ENCODE results near the gene PTPN18.
A peak's percentile ranks its signal among the peaks of the same experiment; 100 is the strongest.

The PTPN18 gene

GRCh38 chr2:130375291-130376266 is 19.7 kb downstream of the PTPN18 start:
- no peaks in the 10 kb centered on the region for H3K27me3 Mint-ChIP-seq
- DNase-seq: no peak
- peaks cover 86% of the 10 kb centered on the region for H3K4me1 Mint-ChIP-seq
- no peaks in the 10 kb centered on the region for H3K9me3 Mint-ChIP-seq
- CTCF ChIA-PET: no interaction called here
- H3K36me3 Mint-ChIP-seq: peaks cover 56% of the 10 kb centered on the region
- no peak overlapping the region for H3K4me3 Mint-ChIP-seq
- H3K27ac Mint-ChIP-seq: no peak overlapping the region

DNA sequence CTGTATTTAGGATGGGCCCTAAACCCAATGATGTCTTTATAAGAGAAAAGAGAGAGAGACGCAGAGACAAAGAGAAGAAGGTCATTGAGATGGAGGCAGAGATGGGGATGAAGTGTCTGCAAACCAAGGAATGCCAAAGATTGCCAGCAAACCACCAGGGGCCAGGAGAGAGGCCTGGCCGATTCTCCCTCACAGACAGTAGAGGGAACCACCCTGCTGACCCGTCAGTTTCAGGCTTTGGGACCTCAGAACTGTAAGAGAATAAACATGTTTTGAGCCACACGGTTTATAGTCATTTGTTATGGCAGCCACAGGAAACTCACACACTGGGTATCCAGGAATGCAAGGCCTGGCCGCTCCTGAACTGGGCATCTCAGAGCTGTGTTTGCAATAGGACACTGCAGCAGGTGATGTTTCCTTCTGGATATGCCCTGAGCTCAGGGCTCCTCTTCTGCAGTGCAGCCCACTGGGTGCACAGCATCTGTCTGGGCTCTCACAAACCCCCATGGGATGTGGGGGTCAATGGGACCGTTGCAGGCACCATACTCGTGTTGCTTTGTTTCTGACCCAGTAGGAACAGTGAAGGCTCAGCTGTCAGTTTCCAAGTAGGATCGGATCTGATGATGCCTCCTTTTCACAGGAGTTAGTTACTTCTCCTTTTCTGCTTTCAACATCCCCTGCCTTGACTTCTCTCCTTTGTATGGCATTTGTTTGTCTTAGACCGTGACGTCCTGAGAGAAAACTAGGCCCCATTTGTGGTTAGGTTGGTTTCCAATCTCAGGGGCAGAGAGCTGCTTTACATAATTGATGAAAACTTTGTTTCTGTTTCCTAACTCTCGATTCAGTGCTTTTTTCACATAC is 20.8 kb downstream of the PTPN18 start:
- peaks cover 80% of the 10 kb centered on the region for H3K4me1 Mint-ChIP-seq
- CTCF ChIA-PET: interaction anchor here (1.1 to 1.2 kb wide), 2 partner anchors 8 to 41 kb away, joined by 3 to 5 read pairs; no protein-coding TSS in a partner anchor
- DNase-seq: no peak
- H3K4me3 Mint-ChIP-seq: no peak overlapping the region
- H3K36me3 Mint-ChIP-seq: peaks cover 55% of the 10 kb centered on the region
- H3K9me3 Mint-ChIP-seq: no peaks in the 10 kb centered on the region
- H3K27me3 Mint-ChIP-seq: no peaks in the 10 kb centered on the region
- peak overlapping the region; percentile 17 for H3K27ac Mint-ChIP-seq

- Mint-ChIP-seq H3K27me3 (no peaks in the 10 kb centered on the region), H3K4me3 (no peak overlapping the region), H3K4me1 (peaks cover 76% of the 10 kb centered on the region), H3K9me3 (no peaks in the 10 kb centered on the region), H3K36me3 (peaks cover 57% of the 10 kb centered on the region), H3K27ac (peak overlapping the region; percentile 20)
- DNase-seq: no peak
- CTCF ChIA-PET: interaction anchor here (1.1 to 1.2 kb wide), 2 partner anchors 9 to 42 kb away, joined by 3 to 5 read pairs; no protein-coding TSS in a partner anchor
These were observed 21.6 kb downstream of the PTPN18 start for GRCh38 chr2:130377491-130377890.

- no peak overlapping the region for H3K27ac Mint-ChIP-seq
- CTCF ChIA-PET: no interaction called here
- no peaks in the 10 kb centered on the region for H3K9me3 Mint-ChIP-seq
- peaks cover 69% of the 10 kb centered on the region for H3K4me1 Mint-ChIP-seq
- no peak overlapping the region for H3K4me3 Mint-ChIP-seq
- peaks cover 57% of the 10 kb centered on the region for H3K36me3 Mint-ChIP-seq
- H3K27me3 Mint-ChIP-seq: no peaks in the 10 kb centered on the region
- DNase-seq: no peak
These were observed 22.5 kb downstream of the PTPN18 start for GRCh38 chr2:130378206-130378897.

DNA sequence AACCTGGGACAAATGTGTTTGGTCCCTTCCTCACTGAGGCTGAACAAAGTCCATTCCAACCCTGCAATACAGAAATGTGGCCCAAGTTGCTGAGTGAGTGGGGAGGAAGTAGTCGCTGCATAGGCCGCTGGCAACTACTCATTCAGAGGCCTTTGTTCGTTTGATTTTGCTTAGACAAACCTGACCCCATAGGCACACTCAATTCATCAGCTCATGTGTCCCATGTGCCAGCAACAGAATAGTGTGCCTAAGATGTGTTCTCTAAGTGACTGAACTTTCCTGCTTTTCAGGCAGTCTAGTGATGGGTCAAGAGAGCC is 23.0 kb downstream of the PTPN18 start:
- no peak for DNase-seq
- Mint-ChIP-seq H3K27me3 (no peaks in the 10 kb centered on the region), H3K4me1 (peaks cover 64% of the 10 kb centered on the region), H3K4me3 (no peak overlapping the region), H3K36me3 (peaks cover 52% of the 10 kb centered on the region), H3K27ac (no peak overlapping the region), H3K9me3 (no peaks in the 10 kb centered on the region)
- CTCF ChIA-PET: no interaction called here

DNA sequence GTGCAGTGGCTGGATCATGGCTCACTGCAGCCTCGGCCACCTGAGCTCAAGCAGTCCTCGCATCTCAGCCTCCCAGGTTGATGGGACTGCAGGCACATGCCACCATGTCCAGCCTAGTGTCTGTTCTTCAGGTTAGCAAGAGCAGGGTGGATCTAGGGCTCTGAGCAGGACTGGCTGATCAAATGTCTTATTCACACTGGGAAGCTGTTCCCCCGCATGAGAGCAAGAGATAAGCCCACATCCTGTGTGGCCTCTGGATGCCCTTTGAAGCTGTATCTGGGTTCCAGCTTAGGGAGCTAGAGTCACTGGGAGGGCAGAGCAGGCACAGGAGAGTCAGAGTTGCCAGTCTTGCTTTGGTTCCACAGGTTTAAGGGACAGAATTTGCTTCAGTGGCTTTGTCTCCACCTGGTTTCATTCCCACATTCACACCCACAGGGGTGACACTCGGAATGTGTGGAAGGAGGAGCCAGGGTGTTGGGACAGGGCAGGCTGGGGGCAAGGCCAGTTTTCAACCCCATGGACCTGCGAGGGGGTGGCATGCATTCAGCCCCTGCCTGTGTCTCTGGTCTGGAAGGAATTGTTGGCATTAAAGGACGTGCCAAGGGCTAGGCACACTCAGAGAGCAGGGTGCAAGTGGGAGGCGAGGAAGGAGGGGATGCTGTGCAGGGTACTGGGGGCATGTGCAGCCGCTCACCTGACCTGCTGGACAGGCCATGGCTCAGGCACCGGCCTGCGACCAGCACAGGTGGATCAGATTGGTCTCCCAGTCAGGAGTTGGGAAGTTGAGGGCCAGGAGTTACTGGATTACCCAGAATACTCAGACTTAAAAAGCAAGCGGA is 24.5 kb downstream of the PTPN18 start:
- Mint-ChIP-seq H3K36me3 (peaks cover 41% of the 10 kb centered on the region), H3K27ac (peak overlapping the region; percentile 49), H3K4me3 (no peak overlapping the region), H3K4me1 (peaks cover 49% of the 10 kb centered on the region), H3K27me3 (no peaks in the 10 kb centered on the region), H3K9me3 (no peaks in the 10 kb centered on the region)
- peak; percentile 45 for DNase-seq
- CTCF ChIA-PET: interaction anchor here (1.0 to 2.0 kb wide), 2 partner anchors 7 to 10 kb away, joined by 4 read pairs; no protein-coding TSS in a partner anchor

GRCh38 chr2:130381145-130381544 is 25.3 kb downstream of the PTPN18 start:
- no peaks in the 10 kb centered on the region for H3K9me3 Mint-ChIP-seq
- peaks cover 33% of the 10 kb centered on the region for H3K36me3 Mint-ChIP-seq
- H3K4me3 Mint-ChIP-seq: no peak overlapping the region
- DNase-seq: no peak
- no peaks in the 10 kb centered on the region for H3K27me3 Mint-ChIP-seq
- CTCF ChIA-PET: interaction anchor here (0.5 to 2.0 kb wide), 4 partner anchors 8 to 216 kb away, joined by 3 to 4 read pairs (median 4); no protein-coding TSS in a partner anchor
- H3K27ac Mint-ChIP-seq: no peak overlapping the region
- H3K4me1 Mint-ChIP-seq: peaks cover 42% of the 10 kb centered on the region

- H3K27ac Mint-ChIP-seq: peak overlapping the region; percentile 60
- H3K4me3 Mint-ChIP-seq: no peak overlapping the region
These were observed 25.8 kb downstream of the PTPN18 start for GRCh38 chr2:130381619-130382018.

DNA sequence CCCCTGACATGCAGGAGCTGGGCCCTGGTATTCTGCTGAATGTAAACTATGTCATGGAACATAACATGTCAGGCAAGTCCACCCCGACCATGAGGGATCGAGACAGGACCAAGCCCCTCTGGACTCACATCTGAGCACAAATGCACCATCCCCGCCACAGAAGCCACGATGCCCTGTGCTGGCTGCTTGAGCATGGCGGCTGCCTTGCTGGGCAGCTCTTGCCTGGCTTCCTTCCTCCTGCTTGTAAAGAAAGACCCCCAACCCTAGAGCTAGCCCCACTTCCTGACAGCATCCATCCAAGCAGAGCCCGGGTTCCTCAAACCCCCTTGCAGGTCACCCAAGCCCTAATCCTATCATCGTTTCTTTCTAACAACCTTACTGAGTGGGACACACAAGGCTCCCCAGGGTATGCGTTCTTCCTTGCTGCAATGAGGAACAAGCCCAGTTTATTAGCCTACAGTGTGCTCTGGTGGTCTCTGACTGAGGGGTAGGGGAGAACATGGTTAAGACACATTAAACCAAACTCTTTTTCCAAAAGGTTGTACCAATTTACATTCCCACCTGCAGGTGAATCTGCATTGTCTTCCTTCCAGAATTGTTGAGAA is 26.6 kb downstream of the PTPN18 start:
- Mint-ChIP-seq H3K27ac (no peak overlapping the region), H3K4me1 (peaks cover 32% of the 10 kb centered on the region), H3K27me3 (no peaks in the 10 kb centered on the region), H3K36me3 (peaks cover 31% of the 10 kb centered on the region), H3K4me3 (no peak overlapping the region), H3K9me3 (no peaks in the 10 kb centered on the region)
- CTCF ChIA-PET: no interaction called here
- no peak for DNase-seq

More at GRCh38 chr2:130381619-130382018, 25.8 kb downstream of the PTPN18 start:
- CTCF ChIA-PET: interaction anchor here (0.5 to 1.0 kb wide), 3 partner anchors 9 to 217 kb away, joined by 3 to 4 read pairs (median 4); no protein-coding TSS in a partner anchor
- no peak for DNase-seq
- Mint-ChIP-seq H3K36me3 (peaks cover 31% of the 10 kb centered on the region), H3K4me1 (peaks cover 38% of the 10 kb centered on the region), H3K9me3 (no peaks in the 10 kb centered on the region), H3K27me3 (no peaks in the 10 kb centered on the region)

DNA sequence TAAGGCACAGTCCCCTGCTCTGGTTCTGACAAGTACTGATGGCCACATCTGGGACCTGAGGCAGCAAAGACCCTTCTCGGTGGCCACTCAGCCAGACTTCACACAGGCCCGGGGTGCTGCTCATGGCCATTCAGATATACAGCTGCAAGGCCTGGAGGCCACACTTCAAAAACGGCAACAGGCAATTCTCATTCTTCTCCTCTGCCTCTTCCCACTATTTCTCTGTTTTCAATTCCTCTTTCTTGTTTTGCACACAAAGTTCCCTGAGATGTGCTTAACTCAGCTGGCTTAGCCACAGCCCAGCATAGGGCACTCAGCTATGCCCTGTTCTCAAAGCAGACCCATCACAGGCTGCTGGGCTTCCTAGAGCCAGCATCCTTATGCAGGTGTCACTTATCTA is 29.9 kb downstream of the PTPN18 start:
- Mint-ChIP-seq H3K4me3 (no peak overlapping the region), H3K27me3 (no peaks in the 10 kb centered on the region), H3K9me3 (no peaks in the 10 kb centered on the region), H3K36me3 (peaks cover 16% of the 10 kb centered on the region), H3K27ac (no peak overlapping the region), H3K4me1 (peaks cover 8% of the 10 kb centered on the region)
- DNase-seq: no peak
- CTCF ChIA-PET: no interaction called here

DNA sequence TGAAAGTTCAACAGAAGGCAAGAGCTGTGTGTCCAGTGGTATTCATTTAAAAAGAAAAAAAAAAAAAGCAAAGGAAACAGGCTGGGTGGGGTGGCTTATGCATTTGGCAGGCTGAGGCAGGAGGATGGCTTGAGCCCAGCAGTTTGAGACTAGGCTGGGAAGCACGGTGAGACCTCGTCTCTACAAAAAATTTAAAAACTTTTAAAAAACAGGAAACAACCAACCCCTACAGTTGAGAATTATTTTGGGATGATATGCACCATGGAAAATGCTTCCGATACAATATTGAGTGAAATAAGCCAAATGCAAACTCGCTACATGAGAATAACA is 31.2 kb downstream of the PTPN18 start:
- Mint-ChIP-seq H3K9me3 (no peaks in the 10 kb centered on the region), H3K27ac (no peak overlapping the region), H3K27me3 (peaks cover 13% of the 10 kb centered on the region), H3K4me3 (no peak overlapping the region), H3K4me1 (peaks cover 15% of the 10 kb centered on the region), H3K36me3 (peaks cover 9% of the 10 kb centered on the region)
- DNase-seq: no peak
- CTCF ChIA-PET: no interaction called here

GRCh38 chr2:130387804-130388203 is 31.9 kb downstream of the PTPN18 start:
- no peak for DNase-seq
- no peak overlapping the region for H3K4me3 Mint-ChIP-seq
- H3K4me1 Mint-ChIP-seq: peaks cover 19% of the 10 kb centered on the region
- H3K27ac Mint-ChIP-seq: no peak overlapping the region
- CTCF ChIA-PET: no interaction called here
- H3K36me3 Mint-ChIP-seq: peaks cover 6% of the 10 kb centered on the region
- H3K9me3 Mint-ChIP-seq: no peaks in the 10 kb centered on the region
- H3K27me3 Mint-ChIP-seq: peaks cover 18% of the 10 kb centered on the region

Data from activated naive CD4-positive, alpha-beta T cell treated with anti-CD3 and anti-CD28 coated beads, Interleukin-2, amount 10 ng/mL, durations not matched to agents 7 days and 5 days (primary cell).